ENCODE results near the gene REPIN1. TPM values are rescaled to one million over a fixed set of nuclear protein-coding genes. Genes with fewer than 3 reads are reported as not detected.

REPIN1 gene
- total and polyA plus RNA-seq, 9 donors, result 39.5 to 88.6 (median 75.9) TPM

DNA sequence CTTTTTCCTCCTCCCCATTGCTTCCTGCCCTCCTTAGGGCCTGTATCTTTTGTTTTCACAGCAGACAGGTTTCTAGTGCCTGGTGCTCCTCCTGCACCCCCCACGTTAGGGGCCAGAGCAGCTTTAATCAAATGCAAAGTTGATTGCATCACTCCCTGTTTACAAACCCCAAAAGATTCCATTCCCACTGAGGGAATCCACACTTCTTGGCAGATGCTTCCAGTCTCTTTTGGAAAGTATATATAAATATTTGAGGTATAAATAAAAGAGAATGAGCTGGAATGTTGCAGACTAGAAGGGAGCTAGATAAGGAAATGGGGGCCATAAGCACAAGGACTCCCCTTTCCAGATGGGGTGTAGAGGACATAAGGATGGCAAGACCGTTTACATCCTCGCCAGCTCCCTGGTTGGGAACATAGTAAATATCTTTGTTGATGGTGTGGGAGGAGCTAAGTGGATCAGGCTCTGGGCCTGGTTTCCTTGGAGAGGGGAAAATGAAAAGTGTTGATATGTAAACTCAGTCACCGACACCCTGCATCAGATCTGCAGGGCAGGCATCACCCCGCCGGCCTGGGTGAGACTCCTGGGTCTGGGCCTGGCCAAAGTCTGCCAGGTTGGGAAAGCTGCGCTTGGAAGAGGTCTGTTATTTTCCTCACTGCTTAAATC lies 33.4 kb upstream of the REPIN1 start:
- Histone ChIP-seq H3K36me3 (ENCODE audit: control insufficient read depth, insufficient read depth, low read length) (peaks cover 14% of the 10 kb centered on the region), H3K27ac (ENCODE audit: low read length) (no peak overlapping the region), H3K4me3 (ENCODE audit: low read length) (no peak overlapping the region), H3K9me3 (replicated peaks; ENCODE audit: control insufficient read depth, low read depth, low read length) (no peaks in the 10 kb centered on the region), H3K4me1 (ENCODE audit: control insufficient read depth, insufficient read depth, low read length) (peaks cover 55% of the 10 kb centered on the region), H3K27me3 (ENCODE audit: control insufficient read depth, insufficient read depth, low read length) (peaks cover 7% of the 10 kb centered on the region)
- no peak for DNase-seq
- WGBS (ENCODE audit: insufficient coverage), result 61% methylated on average over 4 of the region's 7 CpGs

DNA sequence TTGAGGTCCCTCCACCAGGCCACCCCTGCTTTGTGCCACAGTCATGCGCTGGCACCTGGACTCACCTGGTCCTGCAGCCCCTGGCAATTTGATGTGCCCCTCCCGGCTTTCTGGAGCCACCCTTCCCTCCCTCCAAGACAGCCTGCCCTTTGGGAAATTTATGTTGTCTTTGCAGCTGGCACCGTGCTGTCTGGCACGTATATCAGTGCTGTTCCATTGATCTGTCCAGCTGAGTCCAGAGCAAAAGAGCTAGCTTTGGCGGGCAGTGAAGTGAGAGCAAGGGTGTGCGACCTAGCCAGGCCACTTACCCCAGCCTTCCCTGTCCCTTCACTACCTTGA lies 32.9 kb upstream of the REPIN1 start:
- Histone ChIP-seq H3K36me3 (ENCODE audit: control insufficient read depth, insufficient read depth, low read length) (peaks cover 14% of the 10 kb centered on the region), H3K27me3 (ENCODE audit: control insufficient read depth, insufficient read depth, low read length) (peaks cover 9% of the 10 kb centered on the region), H3K4me1 (ENCODE audit: control insufficient read depth, insufficient read depth, low read length) (peaks cover 55% of the 10 kb centered on the region), H3K9me3 (replicated peaks; ENCODE audit: control insufficient read depth, low read depth, low read length) (no peaks in the 10 kb centered on the region), H3K27ac (ENCODE audit: low read length) (no peak overlapping the region), H3K4me3 (ENCODE audit: low read length) (no peak overlapping the region)
- WGBS (ENCODE audit: insufficient coverage), result 68% methylated on average over 5 of the region's 6 CpGs
- no peak for DNase-seq

DNA sequence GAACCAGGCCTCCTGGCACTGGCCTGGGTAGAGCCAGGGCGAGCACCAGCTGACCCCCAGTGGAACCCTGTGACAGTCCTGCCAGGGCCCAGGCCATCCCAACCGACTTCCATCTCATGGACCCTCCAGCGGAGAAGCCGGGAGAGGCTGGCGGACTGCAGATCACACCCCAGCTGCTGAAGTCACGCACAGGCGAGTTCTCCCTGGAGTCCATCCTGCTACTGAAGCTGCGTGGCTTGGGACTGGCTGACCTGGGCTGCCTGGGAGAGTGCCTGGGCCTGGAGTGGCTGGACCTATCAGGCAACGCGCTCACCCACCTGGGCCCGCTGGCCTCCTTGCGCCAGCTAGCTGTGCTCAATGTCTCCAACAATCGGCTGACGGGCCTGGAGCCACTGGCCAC lies 31.9 kb upstream of the REPIN1 start:
- Histone ChIP-seq H3K36me3 (ENCODE audit: control insufficient read depth, insufficient read depth, low read length) (peaks cover 14% of the 10 kb centered on the region), H3K4me3 (ENCODE audit: low read length) (no peak overlapping the region), H3K9me3 (replicated peaks; ENCODE audit: control insufficient read depth, low read depth, low read length) (no peaks in the 10 kb centered on the region), H3K4me1 (ENCODE audit: control insufficient read depth, insufficient read depth, low read length) (peaks cover 54% of the 10 kb centered on the region), H3K27ac (ENCODE audit: low read length) (no peak overlapping the region), H3K27me3 (ENCODE audit: control insufficient read depth, insufficient read depth, low read length) (peaks cover 17% of the 10 kb centered on the region)
- DNase-seq, result no peak
- 87% methylated on average over 14 of the region's 14 CpGs for WGBS (ENCODE audit: insufficient coverage)

DNA sequence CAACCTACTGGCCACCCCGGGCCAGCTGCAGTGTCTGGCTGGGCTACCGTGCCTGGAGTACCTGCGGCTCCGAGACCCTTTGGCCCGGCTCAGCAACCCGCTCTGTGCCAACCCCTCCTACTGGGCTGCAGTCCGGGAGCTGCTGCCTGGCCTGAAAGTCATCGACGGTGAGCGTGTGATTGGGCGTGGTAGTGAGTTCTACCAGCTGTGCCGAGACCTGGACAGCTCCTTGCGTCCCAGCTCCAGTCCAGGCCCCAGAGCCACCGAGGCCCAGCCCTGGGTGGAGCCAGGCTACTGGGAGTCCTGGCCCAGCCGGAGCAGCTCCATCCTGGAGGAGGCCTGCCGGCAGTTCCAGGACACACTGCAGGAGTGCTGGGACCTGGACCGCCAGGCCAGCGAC lies 31.4 kb upstream of the REPIN1 start:
- no peak overlapping the region for H3K27ac ChIP-seq (ENCODE audit: low read length)
- H3K9me3 ChIP-seq (replicated peaks; ENCODE audit: control insufficient read depth, low read depth, low read length), result no peaks in the 10 kb centered on the region
- peaks cover 14% of the 10 kb centered on the region for H3K36me3 ChIP-seq (ENCODE audit: control insufficient read depth, insufficient read depth, low read length)
- peaks cover 21% of the 10 kb centered on the region for H3K27me3 ChIP-seq (ENCODE audit: control insufficient read depth, insufficient read depth, low read length)
- peaks cover 54% of the 10 kb centered on the region for H3K4me1 ChIP-seq (ENCODE audit: control insufficient read depth, insufficient read depth, low read length)
- no peak overlapping the region for H3K4me3 ChIP-seq (ENCODE audit: low read length)
- DNase-seq, result no peak
- 86% methylated on average over 18 of the region's 18 CpGs for WGBS (ENCODE audit: insufficient coverage)

DNA sequence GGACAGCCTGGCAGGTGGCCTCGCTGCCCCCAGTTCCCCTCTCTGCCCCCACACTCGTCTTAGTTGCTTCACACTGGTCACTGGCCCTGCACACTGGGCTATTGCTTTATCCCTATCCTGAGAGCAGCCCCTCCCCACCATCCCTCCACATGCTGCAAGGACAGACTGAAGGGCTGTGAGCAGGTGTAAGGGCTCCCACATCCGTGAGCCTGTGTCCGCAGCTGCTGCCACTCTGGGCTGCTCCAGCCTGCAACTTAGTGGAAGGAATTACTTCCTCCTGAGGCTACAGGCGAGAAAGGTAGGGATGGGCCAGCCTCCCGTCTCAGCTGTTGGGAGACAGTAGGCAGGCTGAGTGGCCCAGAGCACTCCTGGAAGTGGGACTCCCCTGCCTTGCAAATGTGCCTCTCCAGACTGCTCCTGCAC lies 31.0 kb upstream of the REPIN1 start:
- no peak overlapping the region for H3K27ac ChIP-seq (ENCODE audit: low read length)
- peaks cover 25% of the 10 kb centered on the region for H3K27me3 ChIP-seq (ENCODE audit: control insufficient read depth, insufficient read depth, low read length)
- DNase-seq, result peak; percentile 39
- peaks cover 54% of the 10 kb centered on the region for H3K4me1 ChIP-seq (ENCODE audit: control insufficient read depth, insufficient read depth, low read length)
- WGBS (ENCODE audit: insufficient coverage), result 68% methylated on average over 4 of the region's 6 CpGs
- H3K4me3 ChIP-seq (ENCODE audit: low read length), result no peak overlapping the region
- peaks cover 14% of the 10 kb centered on the region for H3K36me3 ChIP-seq (ENCODE audit: control insufficient read depth, insufficient read depth, low read length)
- no peaks in the 10 kb centered on the region for H3K9me3 ChIP-seq (replicated peaks; ENCODE audit: control insufficient read depth, low read depth, low read length)

DNA sequence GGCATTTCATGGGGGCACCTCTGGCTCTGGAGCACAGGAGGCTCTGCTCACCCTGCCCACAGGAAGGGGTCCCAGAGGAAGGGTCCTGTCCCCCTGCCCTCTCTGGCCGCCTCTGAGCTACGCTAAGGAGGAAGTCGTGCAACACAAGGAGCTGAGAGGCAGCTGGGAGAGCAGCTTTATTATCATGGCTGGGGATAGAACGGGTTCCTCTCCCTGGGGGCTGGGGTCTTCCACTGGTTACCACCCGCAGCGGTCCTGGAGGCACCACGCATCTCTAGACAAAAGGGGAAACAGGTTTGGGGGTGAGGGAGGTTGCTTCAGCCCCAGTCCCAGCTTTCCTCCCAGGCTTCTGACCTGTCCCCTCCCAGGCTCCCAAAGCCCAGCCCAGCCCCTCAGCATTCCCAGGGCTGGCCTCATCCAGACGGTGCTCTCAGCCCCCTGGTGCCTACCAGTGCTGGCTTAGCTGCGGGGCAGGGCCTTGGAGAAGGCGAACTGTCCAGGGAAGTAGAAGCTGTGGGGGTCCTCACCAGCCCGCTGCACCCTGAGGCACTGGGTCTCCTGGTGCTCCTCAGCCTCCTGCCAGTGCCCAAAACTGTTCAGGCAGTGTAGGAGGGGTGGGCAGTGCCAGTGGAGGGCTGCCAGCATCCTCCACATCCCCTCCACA lies 30.3 kb upstream of the REPIN1 start:
- 64% methylated on average over 5 of the region's 11 CpGs for WGBS (ENCODE audit: insufficient coverage)
- no peak overlapping the region for H3K4me3 ChIP-seq (ENCODE audit: low read length)
- no peak for DNase-seq
- peaks cover 14% of the 10 kb centered on the region for H3K36me3 ChIP-seq (ENCODE audit: control insufficient read depth, insufficient read depth, low read length)
- H3K27ac ChIP-seq (ENCODE audit: low read length), result no peak overlapping the region
- H3K27me3 ChIP-seq (ENCODE audit: control insufficient read depth, insufficient read depth, low read length), result peaks cover 27% of the 10 kb centered on the region
- no peaks in the 10 kb centered on the region for H3K9me3 ChIP-seq (replicated peaks; ENCODE audit: control insufficient read depth, low read depth, low read length)
- H3K4me1 ChIP-seq (ENCODE audit: control insufficient read depth, insufficient read depth, low read length), result peaks cover 54% of the 10 kb centered on the region

DNA sequence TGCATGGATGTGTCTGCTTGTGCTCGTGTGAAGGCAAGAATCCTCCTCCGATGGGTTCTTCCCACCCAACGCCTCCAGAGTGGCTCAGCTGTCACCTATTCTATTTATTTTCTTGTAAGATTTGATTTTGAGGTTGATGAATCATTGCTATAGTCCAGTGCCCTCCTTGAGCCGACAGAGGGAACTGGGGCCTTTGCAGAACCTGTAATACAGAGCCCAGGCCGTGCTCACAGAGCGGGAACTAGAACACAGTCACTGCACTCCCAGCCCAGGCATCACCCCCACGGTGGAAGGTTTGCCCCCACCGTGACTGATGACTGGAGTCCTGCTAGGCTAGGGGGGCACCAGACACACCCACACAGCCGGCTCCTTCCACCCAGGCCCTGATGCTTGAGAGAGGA lies 29.2 kb upstream of the REPIN1 start:
- peaks cover 31% of the 10 kb centered on the region for H3K27me3 ChIP-seq (ENCODE audit: control insufficient read depth, insufficient read depth, low read length)
- 90% methylated on average over 2 of the region's 9 CpGs for WGBS (ENCODE audit: insufficient coverage)
- DNase-seq, result no peak
- peaks cover 54% of the 10 kb centered on the region for H3K4me1 ChIP-seq (ENCODE audit: control insufficient read depth, insufficient read depth, low read length)
- peaks cover 8% of the 10 kb centered on the region for H3K9me3 ChIP-seq (replicated peaks; ENCODE audit: control insufficient read depth, low read depth, low read length)
- H3K36me3 ChIP-seq (ENCODE audit: control insufficient read depth, insufficient read depth, low read length), result peaks cover 14% of the 10 kb centered on the region
- H3K27ac ChIP-seq (ENCODE audit: low read length), result no peak overlapping the region
- H3K4me3 ChIP-seq (ENCODE audit: low read length), result no peak overlapping the region

DNA sequence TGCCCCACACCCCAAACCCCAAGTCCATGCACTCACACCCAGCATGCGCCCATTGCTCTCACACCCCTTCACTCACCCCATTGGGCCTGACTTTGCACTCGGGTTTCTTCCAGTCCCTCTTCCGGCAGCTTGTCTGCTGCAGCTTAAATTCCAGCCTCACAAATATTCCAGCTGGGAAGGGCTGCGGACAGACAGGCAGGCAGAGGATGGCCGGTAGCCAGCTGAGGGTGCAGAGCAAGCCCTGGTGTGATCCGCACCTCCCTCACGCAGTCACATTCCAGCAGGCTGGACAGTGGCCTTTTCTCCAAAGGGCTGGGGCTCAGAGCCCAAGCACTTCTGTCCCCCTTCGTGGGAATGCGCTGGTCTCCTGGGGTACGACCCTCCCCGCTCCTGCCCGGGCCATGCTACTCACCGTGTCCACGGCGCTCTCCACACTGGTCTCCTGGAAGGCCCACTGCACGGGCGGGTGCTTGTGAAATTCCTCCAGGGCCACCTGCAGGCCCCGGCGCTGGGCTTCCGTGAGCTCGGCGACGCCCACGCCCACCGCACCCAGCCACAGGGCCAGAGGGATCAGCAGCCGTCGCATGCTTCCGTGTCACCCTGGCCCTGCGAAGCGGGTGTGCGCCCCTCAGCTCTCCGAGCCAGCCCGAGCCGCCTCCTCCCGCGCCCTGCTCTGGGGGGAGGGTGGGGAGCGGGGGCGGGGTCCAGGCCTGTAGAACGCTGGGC lies 28.4 kb upstream of the REPIN1 start:
- H3K4me1 ChIP-seq (ENCODE audit: control insufficient read depth, insufficient read depth, low read length), result peaks cover 54% of the 10 kb centered on the region
- H3K36me3 ChIP-seq (ENCODE audit: control insufficient read depth, insufficient read depth, low read length), result peaks cover 14% of the 10 kb centered on the region
- peaks cover 31% of the 10 kb centered on the region for H3K27me3 ChIP-seq (ENCODE audit: control insufficient read depth, insufficient read depth, low read length)
- DNase-seq, result peak; percentile 59
- H3K4me3 ChIP-seq (ENCODE audit: low read length), result peak overlapping the region; percentile 58
- peaks cover 9% of the 10 kb centered on the region for H3K9me3 ChIP-seq (replicated peaks; ENCODE audit: control insufficient read depth, low read depth, low read length)
- H3K27ac ChIP-seq (ENCODE audit: low read length), result peak overlapping the region; percentile 51
- WGBS (ENCODE audit: insufficient coverage), result 9% methylated on average over 24 of the region's 39 CpGs

DNA sequence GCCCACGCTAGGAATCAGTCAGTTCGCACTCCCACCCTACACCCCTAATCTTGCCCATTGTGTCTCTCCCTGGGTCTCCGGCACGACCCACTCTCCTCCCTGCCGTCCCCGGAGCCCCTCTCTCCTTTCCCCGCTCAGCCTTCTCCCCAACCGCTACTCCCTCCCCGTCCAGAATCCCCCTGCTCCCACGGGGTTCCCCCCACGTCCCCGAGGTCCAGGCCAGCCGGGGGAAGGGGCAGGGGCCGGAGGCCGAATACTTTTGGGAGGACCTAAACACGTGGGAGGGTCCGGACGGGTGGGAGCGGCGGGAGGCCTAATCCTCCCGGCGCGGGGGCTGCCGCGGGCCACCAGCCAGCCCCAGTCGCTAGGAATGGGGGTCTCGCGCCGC lies 27.8 kb upstream of the REPIN1 start:
- Histone ChIP-seq H3K27ac (ENCODE audit: low read length) (peak overlapping the region; percentile 42), H3K36me3 (ENCODE audit: control insufficient read depth, insufficient read depth, low read length) (peaks cover 14% of the 10 kb centered on the region), H3K4me3 (ENCODE audit: low read length) (peak overlapping the region; percentile 58), H3K9me3 (replicated peaks; ENCODE audit: control insufficient read depth, low read depth, low read length) (peaks cover 9% of the 10 kb centered on the region), H3K4me1 (ENCODE audit: control insufficient read depth, insufficient read depth, low read length) (peaks cover 48% of the 10 kb centered on the region), H3K27me3 (ENCODE audit: control insufficient read depth, insufficient read depth, low read length) (peaks cover 33% of the 10 kb centered on the region)
- DNase-seq, result no peak
- WGBS (ENCODE audit: insufficient coverage), result under 1% methylated on average over 15 of the region's 29 CpGs
